ENCODE results near the gene GAL3ST3.
A peak's percentile ranks its signal among the peaks of the same experiment; 100 is the strongest.

GAL3ST3 gene

GRCh38 chr11:66069715-66070603, 21.0 kb upstream of the GAL3ST3 start, which contains the start of gene PACS1:
TSS of gene PACS1 (plus strand) at chr11:66070272. CDS start at chr11:66070487, 215 bp downstream.
- DNase-seq, result peak; percentile 90

- peak; percentile 66 for DNase-seq
These were observed 20.2 kb upstream of the GAL3ST3 start for GRCh38 chr11:66068923-66069714.

- DNase-seq, result peak; percentile 82
These were observed 19.3 kb upstream of the GAL3ST3 start for GRCh38 chr11:66068154-66068821.

GRCh38 chr11:66067640-66068039, 18.7 kb upstream of the GAL3ST3 start:
- DNase-seq, result no peak

GRCh38 chr11:66066751-66067150, 17.8 kb upstream of the GAL3ST3 start:
- DNase-seq, result no peak

- no peak for DNase-seq
These were observed 15.6 kb upstream of the GAL3ST3 start for GRCh38 chr11:66064571-66064970.

GRCh38 chr11:66063900-66064299, 14.9 kb upstream of the GAL3ST3 start:
- DNase-seq, result no peak

- DNase-seq, result no peak
These were observed 13.4 kb upstream of the GAL3ST3 start for GRCh38 chr11:66062408-66062807.

- no peak for DNase-seq
These were observed 12.3 kb upstream of the GAL3ST3 start for GRCh38 chr11:66061268-66061667.

- DNase-seq, result no peak
These were observed 11.2 kb upstream of the GAL3ST3 start for GRCh38 chr11:66059966-66060680.

- DNase-seq, result no peak
These were observed 7.5 kb upstream of the GAL3ST3 start for GRCh38 chr11:66056501-66056900.

GRCh38 chr11:66055021-66055420, 6.1 kb upstream of the GAL3ST3 start:
- DNase-seq, result no peak

- no peak for DNase-seq
These were observed 3.7 kb upstream of the GAL3ST3 start for GRCh38 chr11:66052664-66052982.

GRCh38 chr11:66051766-66052663, 3.1 kb upstream of the GAL3ST3 start, which contains the start of gene SF3B2:
TSS of gene SF3B2 (plus strand) at chr11:66052364. CDS start at chr11:66052385, 21 bp downstream.
- peak; percentile 99 for DNase-seq

GRCh38 chr11:66051371-66051765, 2.4 kb upstream of the GAL3ST3 start:
- no peak for DNase-seq

GRCh38 chr11:66050581-66051231, 1.7 kb upstream of the GAL3ST3 start:
- no peak for DNase-seq

GRCh38 chr11:66047541-66048365, 1.2 kb downstream of the GAL3ST3 start:
- DNase-seq, result no peak

GRCh38 chr11:66046901-66047300, 2.1 kb downstream of the GAL3ST3 start:
- DNase-seq, result no peak

GRCh38 chr11:66045177-66045639, 3.8 kb downstream of the GAL3ST3 start:
- DNase-seq, result peak; percentile 82

GRCh38 chr11:66044757-66045156, 4.2 kb downstream of the GAL3ST3 start:
- no peak for DNase-seq

Measured in femur (tissue), 1 donor.